IMR-90 (cell line): ENCODE data around the gene EFCC1. TPM values are rescaled to one million over a fixed set of nuclear protein-coding genes. Genes with fewer than 3 reads are reported as not detected.

Experiments
- ATAC-seq: fragments of 200-7000 bp; cut with Tn5 transposase; 2 replicates; pipeline ENCODE4 v1.9.1; 2020; ENCODE audit warnings: low read depth, mild to moderate bottlenecking, moderate library complexity
- BruUV-seq: library from RNA; stranded (reverse); fragments of 400-500 nt; replicated peaks from 2 replicates; lab custom pipeline; 2021; lab: Mats Ljungman, UMichigan
- CTCF ChIA-PET: fragments of 300-600 bp; formaldehyde crosslinking; extraction: SDS; loops from one replicate; lab custom pipeline; 2021; ENCODE audit warnings: antibody characterized with exemption; lab: Yijun Ruan, JAX
- POLR2A ChIA-PET: fragments of 300-600 bp; sonication (Branson Sonifier 250); formaldehyde crosslinking; loops from one replicate; lab custom pipeline; 2022; ENCODE audit warnings: antibody characterized with exemption; ENCODE audit not compliant: unreplicated experiment; lab: Charles Lee
- DNase-seq: peaks from one replicate; pipeline ENCODE4 v3.0.0; 2013
- H2AFZ ChIP-seq: replicated peaks from 2 replicates; pipeline ENCODE3; 2013; ENCODE audit warnings: low read length, mild to moderate bottlenecking; ENCODE audit not compliant: poor library complexity
- H2AK5ac ChIP-seq: 2 replicates; pipeline ENCODE4 v1.6.1; 2013; ENCODE audit warnings: low read depth, low read length, inconsistent platforms
- H2AK9ac ChIP-seq: replicated peaks from 2 replicates; pipeline ENCODE3; 2013; ENCODE audit warnings: mild to moderate bottlenecking, low read depth, low read length, moderate library complexity; ENCODE audit not compliant: poor library complexity
- H2BK120ac ChIP-seq: 2 replicates; pipeline ENCODE4 v1.6.1; 2013; ENCODE audit warnings: low read depth, low read length, inconsistent platforms
- H2BK15ac ChIP-seq: 3 replicates; pipeline ENCODE4 v1.6.1; 2013; ENCODE audit warnings: low read depth, low read length, inconsistent platforms
- H2BK20ac ChIP-seq: 2 replicates; pipeline ENCODE4 v1.6.1; 2013; ENCODE audit warnings: low read depth, mild to moderate bottlenecking, inconsistent platforms, low read length, moderate library complexity
- H2BK5ac ChIP-seq: 2 replicates; pipeline ENCODE4 v1.6.1; 2013; ENCODE audit warnings: mild to moderate bottlenecking, low read depth, low read length, inconsistent platforms; ENCODE audit not compliant: poor library complexity, severe bottlenecking
- H3K14ac ChIP-seq: replicated peaks from 2 replicates; pipeline ENCODE4 v1.6.1; 2013; ENCODE audit warnings: low read depth, low read length, inconsistent platforms
- H3K18ac ChIP-seq: 2 replicates; pipeline ENCODE4 v1.6.1; 2013; ENCODE audit warnings: low read depth, low read length, control low read depth
- H3K23ac ChIP-seq: 2 replicates; pipeline ENCODE4 v1.6.1; 2013; ENCODE audit warnings: low read depth, low read length, inconsistent platforms
- H3K27ac ChIP-seq: 2 replicates; pipeline ENCODE4 v1.5.1; 2013; ENCODE audit warnings: mild to moderate bottlenecking, control low read depth, low read length; ENCODE audit not compliant: insufficient read depth
- H3K27me3 ChIP-seq: 2 replicates; pipeline ENCODE4 v1.6.1; 2013; ENCODE audit warnings: low read length; ENCODE audit not compliant: control insufficient read depth, insufficient read depth
- H3K36me3 ChIP-seq: 2 replicates; pipeline ENCODE4 v1.6.1; 2013; ENCODE audit warnings: low read length, mixed read lengths; ENCODE audit not compliant: control insufficient read depth, insufficient read depth
- H3K4ac ChIP-seq: 2 replicates; pipeline ENCODE4 v1.6.1; 2013; ENCODE audit warnings: low read depth, low read length, inconsistent platforms
- H3K4me1 ChIP-seq: 2 replicates; pipeline ENCODE4 v1.6.1; 2013; ENCODE audit warnings: low read length, mixed read lengths; ENCODE audit not compliant: control insufficient read depth, insufficient read depth
- H3K4me2 ChIP-seq: 2 replicates; pipeline ENCODE4 v1.6.1; 2013; ENCODE audit warnings: low read depth, mild to moderate bottlenecking, control low read depth, low read length, moderate library complexity
- H3K4me3 ChIP-seq: 2 replicates; pipeline ENCODE4 v1.5.1; 2013; ENCODE audit warnings: low read depth, mild to moderate bottlenecking, control low read depth, low read length, moderate library complexity; ENCODE audit not compliant: insufficient read depth
- H3K56ac ChIP-seq: 2 replicates; pipeline ENCODE4 v1.6.1; 2013; ENCODE audit warnings: low read length, inconsistent platforms; ENCODE audit not compliant: insufficient read depth; ENCODE audit errors: extremely low read depth
- H3K79me1 ChIP-seq, 2 experiments: 2 replicates each; pipeline ENCODE4 v1.6.1; 2013; ENCODE audit warnings: low read length in 2 of 2, inconsistent platforms in 1 of 2, low read depth in 1 of 2
- H3K9ac ChIP-seq: 2 replicates; pipeline ENCODE4 v1.6.1; 2013; ENCODE audit warnings: low read depth, low read length, control low read depth
- H3K9me1 ChIP-seq: 2 replicates; pipeline ENCODE4 v1.6.1; 2013; ENCODE audit warnings: low read length, inconsistent platforms; ENCODE audit not compliant: insufficient read depth
- H3K9me3 ChIP-seq: 2 replicates; pipeline ENCODE4 v1.6.1; 2013; ENCODE audit warnings: low read length; ENCODE audit not compliant: control insufficient read depth, insufficient read depth
- H4K20me1 ChIP-seq: 2 replicates; pipeline ENCODE4 v1.6.1; 2013; ENCODE audit warnings: low read length, inconsistent platforms; ENCODE audit not compliant: insufficient read depth
- H4K5ac ChIP-seq: 2 replicates; pipeline ENCODE4 v1.6.1; 2013; ENCODE audit warnings: mild to moderate bottlenecking, low read depth, low read length, control low read depth
- H4K8ac ChIP-seq, 2 experiments: 2 replicates each; pipeline ENCODE4 v1.6.1; 2013; ENCODE audit warnings: low read depth in 2 of 2, low read length in 2 of 2, control low read depth in 1 of 2, inconsistent platforms in 1 of 2
- H4K91ac ChIP-seq: 2 replicates; pipeline ENCODE4 v1.6.1; 2013; ENCODE audit warnings: low read depth, low read length, inconsistent platforms; ENCODE audit not compliant: insufficient read depth
- CHD1 ChIP-seq: IDR thresholded peaks from 2 replicates; pipeline ENCODE4 v1.6.1; 2012; ENCODE audit warnings: low read depth, low read length, improper control_type of control experiment
- MAZ ChIP-seq: IDR thresholded peaks from 2 replicates; pipeline ENCODE4 v1.6.1; 2012; ENCODE audit warnings: low read depth, mild to moderate bottlenecking, low read length, improper control_type of control experiment, moderate library complexity, borderline replicate concordance
- MXI1 ChIP-seq: IDR thresholded peaks from 2 replicates; pipeline ENCODE4 v1.6.1; 2012; ENCODE audit warnings: low read depth, mild to moderate bottlenecking, low read length, moderate library complexity, borderline replicate concordance
- RCOR1 ChIP-seq: IDR thresholded peaks from 2 replicates; pipeline ENCODE4 v1.6.1; 2012; ENCODE audit warnings: mild to moderate bottlenecking, low read length, improper control_type of control experiment; ENCODE audit not compliant: insufficient replicate concordance
- RFX5 ChIP-seq: IDR thresholded peaks from 2 replicates; pipeline ENCODE4 v1.8.0; 2012; ENCODE audit warnings: low read depth, mild to moderate bottlenecking, low read length, moderate library complexity
- SMC3 ChIP-seq: fragments of 150-350 bp; IDR thresholded peaks from 2 replicates; pipeline ENCODE4 v1.6.1; 2016; ENCODE audit warnings: low read depth, mild to moderate bottlenecking, antibody characterized with exemption, low read length, moderate library complexity
- USF2 ChIP-seq: fragments of 150-350 bp; IDR thresholded peaks from 2 replicates; pipeline ENCODE4 v1.6.1; 2017; ENCODE audit warnings: mild to moderate bottlenecking, antibody characterized with exemption, low read length, low read depth
- WGBS, 2 experiments: methylation state at CpG; one replicate each; pipeline versions ENCODE4 v1.1.5 to v1.1.7; 2013; ENCODE audit warnings: missing lambda C conversion rate in 2 of 2; ENCODE audit not compliant: insufficient read length in 1 of 2; ENCODE audit errors: extremely low coverage in 2 of 2; 5-methylcytosine and 5-hydroxymethylcytosine counted together
- dilution Hi-C: fragments of 300-500 bp; cut with HindIII; formaldehyde crosslinking; loops from one replicate; pipeline ENCODE4 v1.14.3; 2018; ENCODE audit warnings: low sequenced_read_pairs; ENCODE audit not compliant: unreplicated experiment
- in situ Hi-C: fragments of 300-500 bp; cut with MboI; formaldehyde crosslinking; loops from 3 replicates; pipeline ENCODE4 v1.14.3; 2019; ENCODE audit warnings: low sequenced_read_pairs, inconsistent platforms, mixed read lengths
- intact Hi-C: fragments of 100-400 bp; cut with micrococcal nuclease; formaldehyde crosslinking; loops from 2 replicates; pipeline ENCODE4 v1.10.0; 2022
- polyA plus RNA-seq, 3 experiments: library from polyadenylated mRNA; depleted of rRNA; stranded (reverse); fragments of >200 nt; gene quantifications; 2 replicates each; pipeline ENCODE4 v1.2.3, GENCODE V29; 2012; ENCODE audit warnings: low replicate concordance in 1 of 3
- total RNA-seq: library from RNA; depleted of rRNA; stranded (reverse); fragments of >200 nt; gene quantifications from 2 replicates; pipeline ENCODE4 v1.2.3, GENCODE V29; 2012

EFCC1 gene
- total and polyA plus RNA-seq, 2 of the 4 experiments (the other 2 are of a cell fraction) = not detected

GRCh38 chr3:129061888-129062834, 61.1 kb downstream of the EFCC1 start (continued):
- TF ChIP-seq RCOR1 (no peak), SMC3 (no peak)

- ChIA-PET CTCF (no interaction called here), POLR2A (no interaction called here)
- Histone ChIP-seq H4K91ac (no peak overlapping the region), H3K36me3 (no peaks in the 10 kb centered on the region), H3K27me3 (peaks cover 26% of the 10 kb centered on the region), H2AK9ac (no peak overlapping the region), H4K20me1 (no peaks in the 10 kb centered on the region), H3K4me3 (no peak overlapping the region), H3K9me3 (peaks cover 4% of the 10 kb centered on the region), H3K4me2 (no peak overlapping the region), H4K8ac (no peak overlapping the region), H3K14ac (no peak overlapping the region), H2BK20ac (no peak overlapping the region), H3K9me1 (no peaks in the 10 kb centered on the region), H3K79me1 (no peaks in the 10 kb centered on the region), H3K23ac (no peak overlapping the region), H2BK120ac (no peak overlapping the region), H3K9ac (no peak overlapping the region), H4K5ac (no peak overlapping the region), H2BK5ac (no peak overlapping the region), H3K4me1 (peaks cover 2% of the 10 kb centered on the region; the same call in 1 of the 2 replicates), H3K56ac (no peak overlapping the region), H3K18ac (no peak overlapping the region), H3K4ac (no peak overlapping the region), H2AFZ (no peak overlapping the region), H2AK5ac (no peak overlapping the region), H2BK15ac (no peak overlapping the region), H3K27ac (no peak overlapping the region)
- intact Hi-C loops (no loop called here), dilution Hi-C loops (no loop called here), in situ Hi-C loops (no loop called here)
- DNase-seq = no peak
- 95% methylated on average over 4 of the region's 10 CpGs; no CpG with 5 or more reads in 1 of the 2 experiments for WGBS, 2 experiments
- no peak for ATAC-seq
- no TSS peak for BruUV-seq
- no peak for TF ChIP-seq SMC3
- TF ChIP-seq RFX5 = no peak
- TF ChIP-seq MXI1 = no peak
- TF ChIP-seq MAZ = no peak
- no peak for TF ChIP-seq USF2
- TF ChIP-seq CHD1 = no peak
Observed at GRCh38 chr3:129063091-129063640, 62.1 kb downstream of the EFCC1 start.
